Natural killer cell (primary cell): ENCODE measurements around the gene TPSB2. TPM values are rescaled to one million over a fixed set of nuclear protein-coding genes. Genes with fewer than 3 reads are reported as not detected.

Source experiments
- ATAC-seq, 3 donors: fragments of 150-1000 bp in 2 of 3; fragments of 200-7000 bp in 1 of 3; cut with Tn5 transposase; 1 replicate in 1 of 3; 2 replicates in 2 of 3; pipeline ENCODE4 v1.10.0; 2021; ENCODE audit warnings: mild to moderate bottlenecking in 2 of 3, moderate library complexity in 2 of 3
- DNase-seq, 2 donors: peaks; one replicate each; pipeline versions ENCODE4 v3.0.0 to v3.0.0-alpha.2; 2013 to 2021; ENCODE audit warnings: mixed read lengths in 1 of 2
- H3K27ac ChIP-seq: one replicate; pipeline ENCODE4 v1.5.1; 2013; ENCODE audit warnings: mild to moderate bottlenecking, low read length
- H3K27me3 ChIP-seq: one replicate; pipeline ENCODE4 v1.6.1; 2013; ENCODE audit warnings: low read length; ENCODE audit not compliant: control insufficient read depth, insufficient read depth
- H3K36me3 ChIP-seq: one replicate; pipeline ENCODE4 v1.6.1; 2013; ENCODE audit warnings: low read length; ENCODE audit not compliant: control insufficient read depth, insufficient read depth
- H3K4me1 ChIP-seq: one replicate; pipeline ENCODE4 v1.6.1; 2013; ENCODE audit warnings: low read length; ENCODE audit not compliant: control insufficient read depth, insufficient read depth
- H3K4me3 ChIP-seq: one replicate; pipeline ENCODE4 v1.5.1; 2013; ENCODE audit warnings: low read length
- H3K9me3 ChIP-seq: one replicate; pipeline ENCODE4 v1.6.1; 2013; ENCODE audit warnings: low read length; ENCODE audit not compliant: control insufficient read depth, insufficient read depth
- H3K27ac Mint-ChIP-seq, 2 donors: one replicate each; pipeline ENCODE4 v1.8.0; 2022; ENCODE audit warnings: mild to moderate bottlenecking in 2 of 2, mixed read lengths in 2 of 2, moderate library complexity in 1 of 2
- H3K27me3 Mint-ChIP-seq, 2 donors: one replicate each; pipeline ENCODE4 v1.8.0; 2022; ENCODE audit warnings: low read depth in 2 of 2, mixed read lengths in 2 of 2
- H3K36me3 Mint-ChIP-seq: one replicate; pipeline ENCODE4 v1.8.0; 2022; ENCODE audit warnings: mixed read lengths
- H3K4me1 Mint-ChIP-seq, 2 donors: one replicate each; pipeline ENCODE4 v1.8.0; 2022; ENCODE audit warnings: mixed read lengths in 2 of 2
- H3K4me3 Mint-ChIP-seq: one replicate; pipeline ENCODE4 v1.8.0; 2022; ENCODE audit warnings: mild to moderate bottlenecking, moderate library complexity, mixed read lengths
- H3K9me3 Mint-ChIP-seq, 2 donors: one replicate each; pipeline ENCODE4 v1.8.0; 2022; ENCODE audit warnings: mixed read lengths in 2 of 2
- CTCF ChIP-seq: fragments of 200-600 bp; IDR thresholded peaks from one replicate; pipeline ENCODE4 v1.8.0; 2022; ENCODE audit warnings: antibody characterized with exemption
- WGBS: methylation state at CpG from one replicate; pipeline ENCODE4 v1.1.7; 2013; ENCODE audit warnings: missing lambda C conversion rate; ENCODE audit not compliant: insufficient coverage; 5-methylcytosine and 5-hydroxymethylcytosine counted together
- intact Hi-C: fragments of 100-400 bp; cut with micrococcal nuclease; formaldehyde crosslinking; loops from one replicate; pipeline ENCODE4 v1.14.2; 2022
- total RNA-seq, 4 donors: library from RNA; stranded (reverse); fragments of 120-200 nt in 1 of 4; gene quantifications; one replicate each; pipeline versions ENCODE4 v1.2.3 to v1.2.4, GENCODE V29; 2013 to 2022

Gene TPSB2
- total RNA-seq, 3 donors from 2014 or later (not counting 1 experiment from before 2014, with no cell fraction given) = 12.6 TPM; not detected in 2

- intact Hi-C loops = no loop called here
- no peak for DNase-seq
- Mint-ChIP-seq H3K27me3 (no peaks in the 10 kb centered on the region), H3K4me1 (peaks cover 0 to 4% of the 10 kb centered on the region in 2 donors), H3K9me3 (no peaks in the 10 kb centered on the region), H3K36me3 (no peaks in the 10 kb centered on the region), H3K27ac (no peak overlapping the region), H3K4me3 (no peak overlapping the region)
- H3K4me1 ChIP-seq = no peaks in the 10 kb centered on the region
- no peak for ATAC-seq
- H3K9me3 ChIP-seq = no peaks in the 10 kb centered on the region
- H3K27ac ChIP-seq = no peak overlapping the region
- 88% methylated on average over 24 of the region's 24 CpGs for WGBS
- TF ChIP-seq CTCF = no peak
- no peaks in the 10 kb centered on the region for H3K36me3 ChIP-seq
- no peaks in the 10 kb centered on the region for H3K27me3 ChIP-seq
- no peak overlapping the region for H3K4me3 ChIP-seq
Observed at GRCh38 chr16:1217526-1217925, 12.5 kb downstream of the TPSB2 start.

- Histone ChIP-seq H3K27ac (no peak overlapping the region), H3K27me3 (no peaks in the 10 kb centered on the region), H3K9me3 (no peaks in the 10 kb centered on the region), H3K4me1 (no peaks in the 10 kb centered on the region), H3K4me3 (no peak overlapping the region), H3K36me3 (no peaks in the 10 kb centered on the region)
- H3K27ac Mint-ChIP-seq = no peak overlapping the region
- no peak overlapping the region for H3K4me3 Mint-ChIP-seq
- H3K27me3 Mint-ChIP-seq = no peaks in the 10 kb centered on the region
- TF ChIP-seq CTCF = no peak
- intact Hi-C loops = no loop called here
- peaks cover 0 to 4% of the 10 kb centered on the region in 2 donors for H3K4me1 Mint-ChIP-seq
- ATAC-seq = no peak
- 90% methylated on average over 32 of the region's 32 CpGs for WGBS
- H3K9me3 Mint-ChIP-seq = no peaks in the 10 kb centered on the region
- no peak for DNase-seq
- no peaks in the 10 kb centered on the region for H3K36me3 Mint-ChIP-seq
Observed at GRCh38 chr16:1216681-1217400, 13.1 kb downstream of the TPSB2 start.

GRCh38 chr16:1216296-1216619 lies 13.7 kb downstream of the TPSB2 start:
- H3K27ac ChIP-seq = no peak overlapping the region
- ATAC-seq (no peak), DNase-seq (no peak)
- H3K9me3 ChIP-seq = no peaks in the 10 kb centered on the region
- intact Hi-C loops = no loop called here
- 85% methylated on average over 12 of the region's 12 CpGs for WGBS
- Mint-ChIP-seq H3K4me1 (peaks cover 0 to 4% of the 10 kb centered on the region in 2 donors), H3K27me3 (no peaks in the 10 kb centered on the region), H3K4me3 (no peak overlapping the region), H3K9me3 (no peaks in the 10 kb centered on the region), H3K36me3 (no peaks in the 10 kb centered on the region), H3K27ac (no peak overlapping the region)
- no peak for TF ChIP-seq CTCF
- no peaks in the 10 kb centered on the region for H3K4me1 ChIP-seq
- H3K36me3 ChIP-seq = no peaks in the 10 kb centered on the region
- no peak overlapping the region for H3K4me3 ChIP-seq
- H3K27me3 ChIP-seq = no peaks in the 10 kb centered on the region
